Measurements from ENCODE around the gene NRL. TPM values are rescaled to one million over a fixed set of nuclear protein-coding genes. Genes with fewer than 3 reads are reported as not detected.

The NRL gene
- total and polyA plus RNA-seq, 10 of the 15 experiments (the other 5 are each of a cell fraction or from before 2014, with no cell fraction given): 0.11 to 4.4 (median 2.2) TPM

GRCh38 chr14:24114532-24115421, at the start of gene NRL, which contains the start of gene DCAF11 (continued):
- TF ChIP-seq ZBTB4 (CRISPR knock-in tag; IDR thresholded peaks at IDR 0.05) (no peak), ZNF24 (IDR thresholded peaks at IDR 0.05) (no peak), STAT1 (conservative IDR thresholded peaks at IDR 0.05) (peak; percentile 62; the same call in 1 of the 2 replicates), PBX3 (IDR thresholded peaks at IDR 0.05; ENCODE audit: insufficient replicate concordance, low read depth, low read length) (peak; percentile 96), SP1 (IDR thresholded peaks at IDR 0.05; ENCODE audit: low read depth, low read length) (peak; percentile 96), FOXM1 (IDR thresholded peaks at IDR 0.05; ENCODE audit: low read depth, low read length) (no peak), CEBPZ (IDR thresholded peaks at IDR 0.05; ENCODE audit: low read depth, low read length) (peak; percentile 86), BACH1 (IDR thresholded peaks at IDR 0.05; ENCODE audit: borderline replicate concordance) (peak; percentile 96), MTA2 (IDR thresholded peaks at IDR 0.05; ENCODE audit: low read depth) (no peak), ZBED1 (IDR thresholded peaks at IDR 0.05; ENCODE audit: borderline replicate concordance) (peak; percentile 64; the same call in 1 of the 2 replicates)
- TF ChIP-seq, protein P1, sequence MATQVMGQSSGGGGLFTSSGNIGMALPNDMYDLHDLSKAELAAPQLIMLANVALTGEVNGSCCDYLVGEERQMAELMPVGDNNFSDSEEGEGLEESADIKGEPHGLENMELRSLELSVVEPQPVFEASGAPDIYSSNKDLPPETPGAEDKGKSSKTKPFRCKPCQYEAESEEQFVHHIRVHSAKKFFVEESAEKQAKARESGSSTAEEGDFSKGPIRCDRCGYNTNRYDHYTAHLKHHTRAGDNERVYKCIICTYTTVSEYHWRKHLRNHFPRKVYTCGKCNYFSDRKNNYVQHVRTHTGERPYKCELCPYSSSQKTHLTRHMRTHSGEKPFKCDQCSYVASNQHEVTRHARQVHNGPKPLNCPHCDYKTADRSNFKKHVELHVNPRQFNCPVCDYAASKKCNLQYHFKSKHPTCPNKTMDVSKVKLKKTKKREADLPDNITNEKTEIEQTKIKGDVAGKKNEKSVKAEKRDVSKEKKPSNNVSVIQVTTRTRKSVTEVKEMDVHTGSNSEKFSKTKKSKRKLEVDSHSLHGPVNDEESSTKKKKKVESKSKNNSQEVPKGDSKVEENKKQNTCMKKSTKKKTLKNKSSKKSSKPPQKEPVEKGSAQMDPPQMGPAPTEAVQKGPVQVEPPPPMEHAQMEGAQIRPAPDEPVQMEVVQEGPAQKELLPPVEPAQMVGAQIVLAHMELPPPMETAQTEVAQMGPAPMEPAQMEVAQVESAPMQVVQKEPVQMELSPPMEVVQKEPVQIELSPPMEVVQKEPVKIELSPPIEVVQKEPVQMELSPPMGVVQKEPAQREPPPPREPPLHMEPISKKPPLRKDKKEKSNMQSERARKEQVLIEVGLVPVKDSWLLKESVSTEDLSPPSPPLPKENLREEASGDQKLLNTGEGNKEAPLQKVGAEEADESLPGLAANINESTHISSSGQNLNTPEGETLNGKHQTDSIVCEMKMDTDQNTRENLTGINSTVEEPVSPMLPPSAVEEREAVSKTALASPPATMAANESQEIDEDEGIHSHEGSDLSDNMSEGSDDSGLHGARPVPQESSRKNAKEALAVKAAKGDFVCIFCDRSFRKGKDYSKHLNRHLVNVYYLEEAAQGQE (IDR thresholded peaks at IDR 0.05; ENCODE audit: low read depth, low read length): no peak
- TF ChIP-seq, protein P2, sequence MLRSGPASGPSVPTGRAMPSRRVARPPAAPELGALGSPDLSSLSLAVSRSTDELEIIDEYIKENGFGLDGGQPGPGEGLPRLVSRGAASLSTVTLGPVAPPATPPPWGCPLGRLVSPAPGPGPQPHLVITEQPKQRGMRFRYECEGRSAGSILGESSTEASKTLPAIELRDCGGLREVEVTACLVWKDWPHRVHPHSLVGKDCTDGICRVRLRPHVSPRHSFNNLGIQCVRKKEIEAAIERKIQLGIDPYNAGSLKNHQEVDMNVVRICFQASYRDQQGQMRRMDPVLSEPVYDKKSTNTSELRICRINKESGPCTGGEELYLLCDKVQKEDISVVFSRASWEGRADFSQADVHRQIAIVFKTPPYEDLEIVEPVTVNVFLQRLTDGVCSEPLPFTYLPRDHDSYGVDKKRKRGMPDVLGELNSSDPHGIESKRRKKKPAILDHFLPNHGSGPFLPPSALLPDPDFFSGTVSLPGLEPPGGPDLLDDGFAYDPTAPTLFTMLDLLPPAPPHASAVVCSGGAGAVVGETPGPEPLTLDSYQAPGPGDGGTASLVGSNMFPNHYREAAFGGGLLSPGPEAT (IDR thresholded peaks at IDR 0.05; ENCODE audit: low read depth): peak; percentile 39; the same call in 1 of the 2 replicates
- TF ChIP-seq, protein P3, sequence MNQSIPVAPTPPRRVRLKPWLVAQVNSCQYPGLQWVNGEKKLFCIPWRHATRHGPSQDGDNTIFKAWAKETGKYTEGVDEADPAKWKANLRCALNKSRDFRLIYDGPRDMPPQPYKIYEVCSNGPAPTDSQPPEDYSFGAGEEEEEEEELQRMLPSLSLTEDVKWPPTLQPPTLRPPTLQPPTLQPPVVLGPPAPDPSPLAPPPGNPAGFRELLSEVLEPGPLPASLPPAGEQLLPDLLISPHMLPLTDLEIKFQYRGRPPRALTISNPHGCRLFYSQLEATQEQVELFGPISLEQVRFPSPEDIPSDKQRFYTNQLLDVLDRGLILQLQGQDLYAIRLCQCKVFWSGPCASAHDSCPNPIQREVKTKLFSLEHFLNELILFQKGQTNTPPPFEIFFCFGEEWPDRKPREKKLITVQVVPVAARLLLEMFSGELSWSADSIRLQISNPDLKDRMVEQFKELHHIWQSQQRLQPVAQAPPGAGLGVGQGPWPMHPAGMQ (IDR thresholded peaks at IDR 0.05; ENCODE audit: borderline replicate concordance): peak; percentile 63; the same call in 1 of the 2 replicates

All from GM12878 (cell line).